ENCODE measurements around the gene PLEKHB2.
"Not testable (repeated sequence)": the region's sequence is repeated elsewhere in the genome, so short reads cannot be mapped to it uniquely, and the experiment has no call there.

PLEKHB2 gene

GRCh38 chr2:131154071-131154531, 49.0 kb downstream of the PLEKHB2 start:
- Histone ChIP-seq H3K36me3 (ENCODE audit: low read depth) (peaks cover 5% of the 10 kb centered on the region; the same call in 1 of the 2 replicates), H3K4me3 (ENCODE audit: severe bottlenecking) (no peak overlapping the region), H3K4me1 (ENCODE audit: insufficient read depth, poor library complexity, severe bottlenecking) (no peaks in the 10 kb centered on the region), H3K27ac (ENCODE audit: poor library complexity, severe bottlenecking) (no peak overlapping the region), H3K9me3 (ENCODE audit: severe bottlenecking) (no peaks in the 10 kb centered on the region), H3K27me3 (ENCODE audit: insufficient read depth, poor library complexity, severe bottlenecking) (peaks cover 3% of the 10 kb centered on the region)
- no peak for DNase-seq (ENCODE audit: low spot score)
- ATAC-seq (ENCODE audit: low read depth): peak; percentile 85
- peak; percentile 83 for TF ChIP-seq CTCF (IDR thresholded peaks at IDR 0.05; ENCODE audit: poor library complexity, severe bottlenecking)

- no peak for TF ChIP-seq CTCF (IDR thresholded peaks at IDR 0.05; ENCODE audit: poor library complexity, severe bottlenecking)
- DNase-seq (ENCODE audit: low spot score) (no peak), ATAC-seq (ENCODE audit: low read depth) (no peak)
- Histone ChIP-seq H3K9me3 (ENCODE audit: severe bottlenecking) (no peaks in the 10 kb centered on the region), H3K27me3 (ENCODE audit: insufficient read depth, poor library complexity, severe bottlenecking) (peaks cover 6% of the 10 kb centered on the region), H3K27ac (ENCODE audit: poor library complexity, severe bottlenecking) (no peak overlapping the region), H3K4me3 (ENCODE audit: severe bottlenecking) (no peak overlapping the region), H3K4me1 (ENCODE audit: insufficient read depth, poor library complexity, severe bottlenecking) (no peaks in the 10 kb centered on the region), H3K36me3 (ENCODE audit: low read depth) (peaks cover 1% of the 10 kb centered on the region; the same call in 1 of the 2 replicates)
Measured at GRCh38 chr2:131154647-131155046, 49.5 kb downstream of the PLEKHB2 start.

- H3K36me3 ChIP-seq (ENCODE audit: low read depth): no peaks in the 10 kb centered on the region
- H3K4me1 ChIP-seq (ENCODE audit: insufficient read depth, poor library complexity, severe bottlenecking): no peaks in the 10 kb centered on the region
- H3K27ac ChIP-seq (ENCODE audit: poor library complexity, severe bottlenecking): no peak overlapping the region
- DNase-seq (ENCODE audit: low spot score): no peak
- H3K4me3 ChIP-seq (ENCODE audit: severe bottlenecking): no peak overlapping the region
- no peak for ATAC-seq (ENCODE audit: low read depth)
- H3K9me3 ChIP-seq (ENCODE audit: severe bottlenecking): no peaks in the 10 kb centered on the region
- no peak for TF ChIP-seq CTCF (IDR thresholded peaks at IDR 0.05; ENCODE audit: poor library complexity, severe bottlenecking)
- peaks cover 6% of the 10 kb centered on the region for H3K27me3 ChIP-seq (ENCODE audit: insufficient read depth, poor library complexity, severe bottlenecking)
Measured at GRCh38 chr2:131155208-131155855, 50.2 kb downstream of the PLEKHB2 start.

- H3K36me3 ChIP-seq (ENCODE audit: low read depth): no peaks in the 10 kb centered on the region
- H3K9me3 ChIP-seq (ENCODE audit: severe bottlenecking): no peaks in the 10 kb centered on the region
- no peaks in the 10 kb centered on the region for H3K4me1 ChIP-seq (ENCODE audit: insufficient read depth, poor library complexity, severe bottlenecking)
- H3K27ac ChIP-seq (ENCODE audit: poor library complexity, severe bottlenecking): no peak overlapping the region
- H3K27me3 ChIP-seq (ENCODE audit: insufficient read depth, poor library complexity, severe bottlenecking): peaks cover 6% of the 10 kb centered on the region
- ATAC-seq (ENCODE audit: low read depth) (0 out of 3 replicates have a peak, but pooled peaks have one; percentile 12), DNase-seq (ENCODE audit: low spot score) (no peak)
- no peak overlapping the region for H3K4me3 ChIP-seq (ENCODE audit: severe bottlenecking)
- no peak for TF ChIP-seq CTCF (IDR thresholded peaks at IDR 0.05; ENCODE audit: poor library complexity, severe bottlenecking)
Measured at GRCh38 chr2:131156452-131157149, 51.5 kb downstream of the PLEKHB2 start.

GRCh38 chr2:131165562-131165961, 60.4 kb downstream of the PLEKHB2 start:
- ATAC-seq (ENCODE audit: low read depth); H3K4me1 ChIP-seq (ENCODE audit: insufficient read depth, poor library complexity, severe bottlenecking): not testable (repeated sequence)

More at GRCh38 chr2:131165562-131165961, 60.4 kb downstream of the PLEKHB2 start:
- not testable (repeated sequence) for H3K9me3 ChIP-seq (ENCODE audit: severe bottlenecking); DNase-seq (ENCODE audit: low spot score); H3K27me3 ChIP-seq (ENCODE audit: insufficient read depth, poor library complexity, severe bottlenecking); H3K36me3 ChIP-seq (ENCODE audit: low read depth); H3K4me3 ChIP-seq (ENCODE audit: severe bottlenecking); H3K27ac ChIP-seq (ENCODE audit: poor library complexity, severe bottlenecking)
